ENCODE results near the gene TEX53. TPM values are rescaled to one million over a fixed set of nuclear protein-coding genes. Genes with fewer than 3 reads are reported as not detected.

The TEX53 gene
- total RNA-seq, 1 experiment from 2014 or later, result not detected

GRCh38 chr9:114652776-114653555 is 4.6 kb downstream of the TEX53 start:
- TF ChIP-seq CBFB (CRISPR knock-in tag; IDR thresholded peaks at IDR 0.05; ENCODE audit: low read depth) (no peak), ZNF121 (CRISPR knock-in tag; IDR thresholded peaks at IDR 0.05) (peak; percentile 8; the same call in 1 of the 2 replicates)
- H3K4me3 Mint-ChIP-seq, result no peak overlapping the region
- ATAC-seq, result peak; percentile 30; the same call in 1 of the 2 replicates
- no peaks in the 10 kb centered on the region; the same call in 1 of the 2 replicates for H3K27me3 Mint-ChIP-seq (ENCODE audit: low read depth)
- ChIA-PET POLR2A (interaction anchor here (0.5 to 1.2 kb wide), 4 partner anchors 9 to 247 kb away, joined by 3 to 4 read pairs (median 4); no protein-coding TSS in a partner anchor), CTCF (interaction anchor here (0.7 to 7.6 kb wide), 69 partner anchors 9 to 362 kb away, joined by 3 to 130 read pairs (median 6); partner anchors contain the start of genes AKNA, ATP6V1G1, TMEM268 and WHRN)
- H3K4me1 Mint-ChIP-seq, result peaks cover 4% of the 10 kb centered on the region; the same call in 1 of the 2 replicates
- no peak for DNase-seq (ENCODE audit: low spot score)
- 0 out of 2 replicates have a peak, but pooled peaks cover 3% of the 10 kb centered on the region for H3K9me3 Mint-ChIP-seq
- no peak overlapping the region for H3K27ac Mint-ChIP-seq
- H3K36me3 Mint-ChIP-seq, result peaks cover 2% of the 10 kb centered on the region; the same call in 1 of the 2 replicates

GRCh38 chr9:114643896-114644295 is 13.7 kb downstream of the TEX53 start:
- ChIA-PET POLR2A (interaction anchor here (0.7 kb wide), 1 partner anchor 9 kb away, joined by 3 read pairs; no protein-coding TSS in a partner anchor), CTCF (interaction anchor here (3.2 kb wide), 1 partner anchor 9 kb away, joined by 17 read pairs; no protein-coding TSS in a partner anchor)
- peaks cover 39% of the 10 kb centered on the region for H3K36me3 Mint-ChIP-seq
- H3K27ac Mint-ChIP-seq, result no peak overlapping the region
- no peak for DNase-seq (ENCODE audit: low spot score)
- H3K4me1 Mint-ChIP-seq, result no peaks in the 10 kb centered on the region
- no peak overlapping the region for H3K4me3 Mint-ChIP-seq
- no peak for ATAC-seq
- TF ChIP-seq CREM (CRISPR knock-in tag; IDR thresholded peaks at IDR 0.05) (no peak), E2F5 (CRISPR knock-in tag; IDR thresholded peaks at IDR 0.05) (no peak), CTCF (IDR thresholded peaks at IDR 0.05) (no peak), NFE2L1 (CRISPR knock-in tag; IDR thresholded peaks at IDR 0.05) (no peak), GTF2I (CRISPR knock-in tag; conservative IDR thresholded peaks at IDR 0.05) (no peak), ATF3 (CRISPR knock-in tag; conservative IDR thresholded peaks at IDR 0.05) (no peak), ZNF121 (CRISPR knock-in tag; IDR thresholded peaks at IDR 0.05) (no peak), AFF4 (CRISPR knock-in tag; IDR thresholded peaks at IDR 0.05; ENCODE audit: borderline replicate concordance) (no peak)
- no peaks in the 10 kb centered on the region for H3K27me3 Mint-ChIP-seq (ENCODE audit: low read depth)
- H3K9me3 Mint-ChIP-seq, result peaks cover 19% of the 10 kb centered on the region

GRCh38 chr9:114643001-114643400 is 14.6 kb downstream of the TEX53 start:
- DNase-seq (ENCODE audit: low spot score) (no peak), ATAC-seq (no peak)
- CTCF ChIA-PET, result interaction anchor here (3.2 kb wide), 1 partner anchor 10 kb away, joined by 17 read pairs; no protein-coding TSS in a partner anchor
- Mint-ChIP-seq H3K27me3 (ENCODE audit: low read depth) (no peaks in the 10 kb centered on the region), H3K27ac (no peak overlapping the region), H3K4me1 (no peaks in the 10 kb centered on the region), H3K4me3 (no peak overlapping the region), H3K36me3 (peaks cover 39% of the 10 kb centered on the region), H3K9me3 (peaks cover 17% of the 10 kb centered on the region)
- POLR2A ChIA-PET, result no interaction called here
- TF ChIP-seq CREM (CRISPR knock-in tag; IDR thresholded peaks at IDR 0.05) (no peak), SOX15 (CRISPR knock-in tag; IDR thresholded peaks at IDR 0.05) (no peak), MYBL2 (CRISPR knock-in tag; IDR thresholded peaks at IDR 0.05) (no peak), ZBTB43 (CRISPR knock-in tag; IDR thresholded peaks at IDR 0.05) (no peak), ERG (CRISPR knock-in tag; IDR thresholded peaks at IDR 0.05) (no peak), SMAD3 (CRISPR knock-in tag; IDR thresholded peaks at IDR 0.05; ENCODE audit: borderline replicate concordance) (no peak), SMAD4 (CRISPR knock-in tag; IDR thresholded peaks at IDR 0.05) (no peak), FOXP1 (CRISPR knock-in tag; IDR thresholded peaks at IDR 0.05; ENCODE audit: borderline replicate concordance) (no peak), RORB (CRISPR knock-in tag; IDR thresholded peaks at IDR 0.05) (no peak), ZNF416 (CRISPR knock-in tag; IDR thresholded peaks at IDR 0.05) (no peak), TEAD1 (CRISPR knock-in tag; IDR thresholded peaks at IDR 0.05) (no peak), FOXJ3 (CRISPR knock-in tag; IDR thresholded peaks at IDR 0.05; ENCODE audit: borderline replicate concordance) (no peak), ZNF423 (CRISPR knock-in tag; IDR thresholded peaks at IDR 0.05) (no peak)

Data from WTC11 (cell line).